ENCODE measurements around the gene RASA1. TPM values are rescaled to one million over a fixed set of nuclear protein-coding genes. Genes with fewer than 3 reads are reported as not detected.

The RASA1 gene
- total RNA-seq, 1 experiment from 2014 or later: 23.9 TPM

GRCh38 chr5:87319469-87319868 is 51.8 kb downstream of the RASA1 start (continued):
- TF ChIP-seq TCF7L2 (IDR thresholded peaks at IDR 0.05; ENCODE audit: borderline replicate concordance, extremely low read depth, insufficient read depth, insufficient read length) (no peak), CTCF (IDR thresholded peaks at IDR 0.05 in 2 of 3, conservative IDR thresholded peaks at IDR 0.05 in 1 of 3; ENCODE audit: borderline replicate concordance in 1 of 3, insufficient read depth in 1 of 3, low read depth in 2 of 3, low read length in 2 of 3) (no peak)
- TF ChIP-seq, protein P1, sequence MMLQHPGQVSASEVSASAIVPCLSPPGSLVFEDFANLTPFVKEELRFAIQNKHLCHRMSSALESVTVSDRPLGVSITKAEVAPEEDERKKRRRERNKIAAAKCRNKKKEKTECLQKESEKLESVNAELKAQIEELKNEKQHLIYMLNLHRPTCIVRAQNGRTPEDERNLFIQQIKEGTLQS (IDR thresholded peaks at IDR 0.05): no peak

- Histone ChIP-seq H3K79me2 (ENCODE audit: insufficient read depth, low read length) (peaks cover 67% of the 10 kb centered on the region), H3K27me3 (ENCODE audit: insufficient read depth, low read length) (no peaks in the 10 kb centered on the region)
- intact Hi-C loops (cut with micrococcal nuclease): no loop called here
Observed at GRCh38 chr5:87321605-87322004, 53.9 kb downstream of the RASA1 start.

More at GRCh38 chr5:87321605-87322004, 53.9 kb downstream of the RASA1 start:
- no peaks in the 10 kb centered on the region for H3K9me2 ChIP-seq (ENCODE audit: insufficient read depth)
- H3K36me3 ChIP-seq (ENCODE audit: control insufficient read depth in 1 of 2, insufficient read depth in 2 of 2, low read length in 2 of 2): no peaks in the 10 kb centered on the region; a peak in 1 of 4 replicates
- H3K4me1 ChIP-seq (ENCODE audit: control insufficient read depth in 1 of 2, insufficient read depth in 2 of 2, low read length in 2 of 2): no peaks in the 10 kb centered on the region
- BruUV-seq (replicated peaks): no TSS peak
- ATAC-seq: no peak
- no peak overlapping the region for H2AFZ ChIP-seq (ENCODE audit: low read depth, low read length, poor library complexity, severe bottlenecking)
- H3K4me2 ChIP-seq (ENCODE audit: low read length): no peak overlapping the region
- no peak for TF ChIP-seq SRF (IDR thresholded peaks at IDR 0.05; ENCODE audit: low read depth)
- TF ChIP-seq CBX3 (IDR thresholded peaks at IDR 0.05; ENCODE audit: low read depth): no peak
- TF ChIP-seq ZBTB33 (IDR thresholded peaks at IDR 0.05; ENCODE audit: extremely low read depth, insufficient replicate concordance, low read length): no peak
- no peak for TF ChIP-seq ZNF274 (IDR thresholded peaks at IDR 0.05; ENCODE audit: low read depth, low read length)
- TF ChIP-seq SIN3A (IDR thresholded peaks at IDR 0.05; ENCODE audit: low read depth): no peak
- no peak for TF ChIP-seq ELF1 (IDR thresholded peaks at IDR 0.05; ENCODE audit: borderline replicate concordance, low read depth)
- no peak for TF ChIP-seq SP1 (IDR thresholded peaks at IDR 0.05; ENCODE audit: low read depth)
- no peak for TF ChIP-seq POLR2A (IDR thresholded peaks at IDR 0.05; ENCODE audit: borderline replicate concordance, extremely low read depth, insufficient read depth, insufficient read length)
- no peak for TF ChIP-seq TCF7L2 (IDR thresholded peaks at IDR 0.05; ENCODE audit: borderline replicate concordance, extremely low read depth, insufficient read depth, insufficient read length)
- TF ChIP-seq, protein P1 (IDR thresholded peaks at IDR 0.05): no peak
- TF ChIP-seq ZFX (IDR thresholded peaks at IDR 0.05): no peak
- TF ChIP-seq EZH2phosphoT487 (IDR thresholded peaks at IDR 0.05; ENCODE audit: borderline replicate concordance): no peak
- TF ChIP-seq RAD21 (IDR thresholded peaks at IDR 0.05; ENCODE audit: low read depth): no peak
- TF ChIP-seq FOSL1 (IDR thresholded peaks at IDR 0.05; ENCODE audit: low read depth): no peak
- no peak overlapping the region for H3K4me3 ChIP-seq (replicated peaks in 1 of 2; ENCODE audit: low read depth in 1 of 2, low read length in 2 of 2)
- peaks cover 8% of the 10 kb centered on the region; the same call in 1 of the 2 replicates for H4K20me1 ChIP-seq (ENCODE audit: insufficient read depth)
- POLR2A ChIA-PET: no interaction called here
- RAD21 ChIA-PET (ENCODE audit: low non-redundant PET in 1 of 2, low total read pairs in 2 of 2, uncharacterized antibody in 2 of 2, unreplicated experiment in 2 of 2): no interaction called here
- no peak overlapping the region for H3K27ac ChIP-seq (ENCODE audit: low read depth, low read length)
- H3K9me3 ChIP-seq (ENCODE audit: control insufficient read depth in 1 of 2, insufficient read depth in 1 of 2, low read depth in 1 of 2, low read length in 2 of 2): no peaks in the 10 kb centered on the region; a peak in 1 of 4 replicates
- no peak overlapping the region for H3K9ac ChIP-seq (ENCODE audit: low read length)
- DNase-seq (ENCODE audit: low read depth, low spot score): no peak
- CTCF ChIA-PET: no interaction called here

Data from HCT116 (cell line).